ENCODE measurements around the gene AKAP13. TPM values are rescaled to one million over a fixed set of nuclear protein-coding genes. Genes with fewer than 3 reads are reported as not detected.
A peak's percentile ranks its signal among the peaks of the same experiment; 100 is the strongest.

Gene AKAP13
- total RNA-seq, 6 donors from 2014 or later, result 329 to 1,278 (median 748) TPM

- Histone ChIP-seq H3K4me1 (peaks cover 41 to 60% (median 49%) of the 10 kb centered on the region in 4 donors), H3K27ac (no peak overlapping the region), H3K36me3 (peaks cover 0 to 12% (median under 1%) of the 10 kb centered on the region in 4 donors), H3K9me3 (no peaks in the 10 kb centered on the region), H3K27me3 (no peaks in the 10 kb centered on the region), H3K4me3 (no peak overlapping the region)
- DNase-seq (no peak), ATAC-seq (ENCODE audit: low FRiP score in 2 of 2) (no peak)
- 92 to 97% methylated on average over 7 of the region's 7 CpGs for WGBS, 2 donors
- TF ChIP-seq CTCF (IDR thresholded peaks at IDR 0.05), result no peak
- no peak for TF ChIP-seq POLR2A (IDR thresholded peaks at IDR 0.05)
- no peak for TF ChIP-seq EP300 (IDR thresholded peaks at IDR 0.05)
- TF ChIP-seq POLR2AphosphoS5 (IDR thresholded peaks at IDR 0.05), result no peak
Measured at GRCh38 chr15:85611361-85611760, 231.0 kb downstream of the AKAP13 start.

DNA sequence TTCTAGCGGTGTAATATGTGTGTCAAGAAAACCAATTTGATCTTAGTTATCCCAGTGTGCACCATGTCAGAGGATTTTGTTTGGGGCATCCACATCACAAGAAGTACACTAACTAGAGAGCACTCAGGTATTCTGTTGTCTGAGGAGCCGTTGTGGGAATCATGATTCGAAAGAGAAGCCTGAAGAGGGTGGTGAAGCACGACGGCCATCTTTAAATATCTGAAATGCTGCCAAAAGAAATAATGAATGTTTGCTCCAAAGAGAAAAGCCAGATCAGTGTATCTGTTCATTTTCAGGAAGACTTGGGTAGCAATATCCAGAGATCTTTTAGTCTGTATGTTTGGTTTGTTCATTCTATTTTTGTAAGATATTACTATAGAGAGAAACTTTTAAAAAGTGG is 233.7 kb downstream of the AKAP13 start:
- 37 to 52% methylated on average over 5 of the region's 5 CpGs for WGBS, 2 donors
- ATAC-seq (ENCODE audit: low FRiP score in 2 of 2) (no peak), DNase-seq (no peak)
- TF ChIP-seq POLR2A (IDR thresholded peaks at IDR 0.05), result no peak
- no peak for TF ChIP-seq CTCF (IDR thresholded peaks at IDR 0.05)
- no peak for TF ChIP-seq EP300 (IDR thresholded peaks at IDR 0.05)
- no peak for TF ChIP-seq POLR2AphosphoS5 (IDR thresholded peaks at IDR 0.05)
- Histone ChIP-seq H3K27ac (no peak overlapping the region), H3K36me3 (peaks cover 0 to 11% (median 0%) of the 10 kb centered on the region in 4 donors), H3K9me3 (no peaks in the 10 kb centered on the region), H3K4me1 (peaks cover 46 to 63% (median 52%) of the 10 kb centered on the region in 4 donors), H3K27me3 (no peaks in the 10 kb centered on the region), H3K4me3 (no peak overlapping the region)

DNA sequence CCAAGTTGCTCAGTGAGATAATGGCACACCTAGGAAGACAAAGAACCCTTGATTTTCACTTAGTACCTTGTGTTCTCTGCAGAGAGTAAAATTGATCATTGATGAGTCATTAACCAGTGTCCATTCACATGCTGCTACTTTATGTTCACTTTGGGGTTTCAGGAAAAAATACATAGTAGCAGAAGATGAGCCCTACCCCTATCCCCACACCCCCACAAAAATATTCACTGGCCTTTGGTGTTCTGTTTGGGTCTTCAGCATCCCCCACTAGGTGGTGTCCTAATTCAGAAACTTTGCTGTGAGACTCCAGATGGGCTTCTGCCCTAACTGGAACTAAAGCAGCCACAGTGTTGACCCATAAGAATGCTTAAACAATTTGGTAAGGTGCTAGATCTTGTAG is 235.5 kb downstream of the AKAP13 start:
- Histone ChIP-seq H3K4me3 (no peak overlapping the region), H3K27me3 (no peaks in the 10 kb centered on the region), H3K27ac (peak overlapping the region in 3 of 4 donors; percentile 31 to 90 (median 82)), H3K36me3 (peaks cover 0 to 9% (median 0%) of the 10 kb centered on the region in 4 donors), H3K9me3 (no peaks in the 10 kb centered on the region), H3K4me1 (peaks cover 55 to 79% (median 69%) of the 10 kb centered on the region in 4 donors)
- TF ChIP-seq CTCF (IDR thresholded peaks at IDR 0.05) (peak in 4 of 6 experiments; percentile 21 to 48 (median 24)), POLR2A (IDR thresholded peaks at IDR 0.05) (no peak), POLR2AphosphoS5 (IDR thresholded peaks at IDR 0.05) (no peak), EP300 (IDR thresholded peaks at IDR 0.05) (no peak)
- DNase-seq, result no peak
- peak in 1 of 2 donors; percentile 27 for ATAC-seq (ENCODE audit: low FRiP score in 2 of 2)

GRCh38 chr15:85616549-85617110 is 236.2 kb downstream of the AKAP13 start:
- no peak for DNase-seq
- H3K27ac ChIP-seq, result peak overlapping the region in 3 of 4 donors; percentile 31 to 90 (median 82)
- no peaks in the 10 kb centered on the region for H3K9me3 ChIP-seq
- no peaks in the 10 kb centered on the region for H3K27me3 ChIP-seq
- TF ChIP-seq POLR2A (IDR thresholded peaks at IDR 0.05) (no peak), CTCF (IDR thresholded peaks at IDR 0.05) (no peak), POLR2AphosphoS5 (IDR thresholded peaks at IDR 0.05) (no peak), EP300 (IDR thresholded peaks at IDR 0.05) (no peak)
- H3K4me1 ChIP-seq, result peaks cover 61 to 82% (median 74%) of the 10 kb centered on the region in 4 donors
- ATAC-seq (ENCODE audit: low FRiP score in 2 of 2), result peak in 1 of 2 donors; percentile 47
- H3K4me3 ChIP-seq, result no peak overlapping the region
- H3K36me3 ChIP-seq, result peaks cover 0 to 2% (median 0%) of the 10 kb centered on the region in 4 donors

- no peak overlapping the region for H3K4me3 ChIP-seq
- no peak for ATAC-seq (ENCODE audit: low FRiP score in 2 of 2)
- no peak for DNase-seq
- peak overlapping the region; percentile 82 to 90 (median 82) for H3K27ac ChIP-seq
- 35 to 56% methylated on average over 1 of the region's 1 CpG for WGBS, 2 donors
- H3K4me1 ChIP-seq, result peaks cover 68 to 87% (median 81%) of the 10 kb centered on the region in 4 donors
- no peaks in the 10 kb centered on the region for H3K36me3 ChIP-seq
- TF ChIP-seq POLR2A (IDR thresholded peaks at IDR 0.05) (no peak), POLR2AphosphoS5 (IDR thresholded peaks at IDR 0.05) (no peak), CTCF (IDR thresholded peaks at IDR 0.05) (no peak), EP300 (IDR thresholded peaks at IDR 0.05) (no peak)
- H3K27me3 ChIP-seq, result no peaks in the 10 kb centered on the region
- no peaks in the 10 kb centered on the region for H3K9me3 ChIP-seq
Measured at GRCh38 chr15:85618228-85618505, 237.8 kb downstream of the AKAP13 start.
